ENCODE data around the gene SPCS3.
"Not testable (repeated sequence)": the region's sequence is repeated elsewhere in the genome, so short reads cannot be mapped to it uniquely, and the experiment has no call there.

SPCS3 gene

GRCh38 chr4:176324876-176325275 lies 5.1 kb downstream of the SPCS3 start:
- H3K4me1 ChIP-seq (ENCODE audit: control insufficient read depth, insufficient read depth, low read length); H3K36me3 ChIP-seq (ENCODE audit: control insufficient read depth, insufficient read depth, low read length); H3K9me3 ChIP-seq (ENCODE audit: control insufficient read depth, insufficient read depth, low read length); H3K4me3 ChIP-seq (ENCODE audit: low read depth, low read length); H3K9ac ChIP-seq (ENCODE audit: low read depth, low read length); H3K27me3 ChIP-seq (ENCODE audit: control insufficient read depth, insufficient read depth, low read length): not testable (repeated sequence)

- Histone ChIP-seq H3K4me3 (ENCODE audit: low read depth, low read length) (no peak overlapping the region), H3K27me3 (ENCODE audit: control insufficient read depth, insufficient read depth, low read length) (no peaks in the 10 kb centered on the region), H3K36me3 (ENCODE audit: control insufficient read depth, insufficient read depth, low read length) (no peaks in the 10 kb centered on the region), H3K9me3 (ENCODE audit: control insufficient read depth, insufficient read depth, low read length) (no peaks in the 10 kb centered on the region), H3K4me1 (ENCODE audit: control insufficient read depth, insufficient read depth, low read length) (no peaks in the 10 kb centered on the region), H3K9ac (ENCODE audit: low read depth, low read length) (no peak overlapping the region)
Observed at GRCh38 chr4:176333076-176333475, 13.3 kb downstream of the SPCS3 start.

- Histone ChIP-seq H3K9me3 (ENCODE audit: control insufficient read depth, insufficient read depth, low read length) (no peaks in the 10 kb centered on the region), H3K4me3 (ENCODE audit: low read depth, low read length) (no peak overlapping the region), H3K4me1 (ENCODE audit: control insufficient read depth, insufficient read depth, low read length) (no peaks in the 10 kb centered on the region), H3K9ac (ENCODE audit: low read depth, low read length) (no peak overlapping the region), H3K36me3 (ENCODE audit: control insufficient read depth, insufficient read depth, low read length) (no peaks in the 10 kb centered on the region), H3K27me3 (ENCODE audit: control insufficient read depth, insufficient read depth, low read length) (no peaks in the 10 kb centered on the region)
Observed at GRCh38 chr4:176334066-176334465, 14.3 kb downstream of the SPCS3 start.

- H3K9ac ChIP-seq (ENCODE audit: low read depth, low read length): no peak overlapping the region
- no peaks in the 10 kb centered on the region for H3K36me3 ChIP-seq (ENCODE audit: control insufficient read depth, insufficient read depth, low read length)
- H3K9me3 ChIP-seq (ENCODE audit: control insufficient read depth, insufficient read depth, low read length): no peaks in the 10 kb centered on the region
- no peaks in the 10 kb centered on the region for H3K27me3 ChIP-seq (ENCODE audit: control insufficient read depth, insufficient read depth, low read length)
- no peaks in the 10 kb centered on the region for H3K4me1 ChIP-seq (ENCODE audit: control insufficient read depth, insufficient read depth, low read length)
- no peak overlapping the region for H3K4me3 ChIP-seq (ENCODE audit: low read depth, low read length)
Observed at GRCh38 chr4:176335421-176335820, 15.7 kb downstream of the SPCS3 start.

GRCh38 chr4:176339936-176340761 lies 20.4 kb downstream of the SPCS3 start:
- Histone ChIP-seq H3K9me3 (ENCODE audit: control insufficient read depth, insufficient read depth, low read length) (peaks cover 12% of the 10 kb centered on the region), H3K36me3 (ENCODE audit: control insufficient read depth, insufficient read depth, low read length) (peaks cover 2% of the 10 kb centered on the region), H3K4me1 (ENCODE audit: control insufficient read depth, insufficient read depth, low read length) (no peaks in the 10 kb centered on the region), H3K4me3 (ENCODE audit: low read depth, low read length) (no peak overlapping the region), H3K9ac (ENCODE audit: low read depth, low read length) (no peak overlapping the region), H3K27me3 (ENCODE audit: control insufficient read depth, insufficient read depth, low read length) (no peaks in the 10 kb centered on the region)

- Histone ChIP-seq H3K27me3 (ENCODE audit: control insufficient read depth, insufficient read depth, low read length) (no peaks in the 10 kb centered on the region), H3K9ac (ENCODE audit: low read depth, low read length) (no peak overlapping the region), H3K4me1 (ENCODE audit: control insufficient read depth, insufficient read depth, low read length) (no peaks in the 10 kb centered on the region)
Observed at GRCh38 chr4:176340871-176341685, 21.3 kb downstream of the SPCS3 start.

GRCh38 chr4:176342384-176342783 lies 22.6 kb downstream of the SPCS3 start:
- H3K4me1 ChIP-seq (ENCODE audit: control insufficient read depth, insufficient read depth, low read length): no peaks in the 10 kb centered on the region
- H3K36me3 ChIP-seq (ENCODE audit: control insufficient read depth, insufficient read depth, low read length): peaks cover 2% of the 10 kb centered on the region
- H3K4me3 ChIP-seq (ENCODE audit: low read depth, low read length): no peak overlapping the region
- no peak overlapping the region for H3K9ac ChIP-seq (ENCODE audit: low read depth, low read length)
- H3K9me3 ChIP-seq (ENCODE audit: control insufficient read depth, insufficient read depth, low read length): peaks cover 12% of the 10 kb centered on the region
- no peaks in the 10 kb centered on the region for H3K27me3 ChIP-seq (ENCODE audit: control insufficient read depth, insufficient read depth, low read length)

More at GRCh38 chr4:176340871-176341685, 21.3 kb downstream of the SPCS3 start:
- Histone ChIP-seq H3K4me3 (ENCODE audit: low read depth, low read length) (no peak overlapping the region), H3K36me3 (ENCODE audit: control insufficient read depth, insufficient read depth, low read length) (peaks cover 2% of the 10 kb centered on the region), H3K9me3 (ENCODE audit: control insufficient read depth, insufficient read depth, low read length) (peaks cover 12% of the 10 kb centered on the region)

- Histone ChIP-seq H3K9me3 (ENCODE audit: control insufficient read depth, insufficient read depth, low read length) (peaks cover 12% of the 10 kb centered on the region), H3K27me3 (ENCODE audit: control insufficient read depth, insufficient read depth, low read length) (no peaks in the 10 kb centered on the region), H3K4me3 (ENCODE audit: low read depth, low read length) (no peak overlapping the region), H3K4me1 (ENCODE audit: control insufficient read depth, insufficient read depth, low read length) (no peaks in the 10 kb centered on the region), H3K9ac (ENCODE audit: low read depth, low read length) (no peak overlapping the region), H3K36me3 (ENCODE audit: control insufficient read depth, insufficient read depth, low read length) (peaks cover 2% of the 10 kb centered on the region)
Observed at GRCh38 chr4:176343286-176343685, 23.5 kb downstream of the SPCS3 start.

- not testable (repeated sequence) for H3K36me3 ChIP-seq (ENCODE audit: control insufficient read depth, insufficient read depth, low read length); H3K27me3 ChIP-seq (ENCODE audit: control insufficient read depth, insufficient read depth, low read length); H3K4me1 ChIP-seq (ENCODE audit: control insufficient read depth, insufficient read depth, low read length); H3K9ac ChIP-seq (ENCODE audit: low read depth, low read length); H3K4me3 ChIP-seq (ENCODE audit: low read depth, low read length)
- peaks cover 12% of the 10 kb centered on the region for H3K9me3 ChIP-seq (ENCODE audit: control insufficient read depth, insufficient read depth, low read length)
Observed at GRCh38 chr4:176345346-176345745, 25.6 kb downstream of the SPCS3 start.

- H3K9ac ChIP-seq (ENCODE audit: low read depth, low read length); H3K4me1 ChIP-seq (ENCODE audit: control insufficient read depth, insufficient read depth, low read length); H3K27me3 ChIP-seq (ENCODE audit: control insufficient read depth, insufficient read depth, low read length); H3K36me3 ChIP-seq (ENCODE audit: control insufficient read depth, insufficient read depth, low read length); H3K4me3 ChIP-seq (ENCODE audit: low read depth, low read length): not testable (repeated sequence)
- peaks cover 17% of the 10 kb centered on the region for H3K9me3 ChIP-seq (ENCODE audit: control insufficient read depth, insufficient read depth, low read length)
Observed at GRCh38 chr4:176346836-176347235, 27.1 kb downstream of the SPCS3 start.

GRCh38 chr4:176350671-176351070 lies 30.9 kb downstream of the SPCS3 start:
- Histone ChIP-seq H3K4me3 (ENCODE audit: low read depth, low read length) (no peak overlapping the region), H3K27me3 (ENCODE audit: control insufficient read depth, insufficient read depth, low read length) (no peaks in the 10 kb centered on the region), H3K9me3 (ENCODE audit: control insufficient read depth, insufficient read depth, low read length) (peaks cover 9% of the 10 kb centered on the region), H3K36me3 (ENCODE audit: control insufficient read depth, insufficient read depth, low read length) (no peaks in the 10 kb centered on the region), H3K9ac (ENCODE audit: low read depth, low read length) (no peak overlapping the region), H3K4me1 (ENCODE audit: control insufficient read depth, insufficient read depth, low read length) (no peaks in the 10 kb centered on the region)

- Histone ChIP-seq H3K27me3 (ENCODE audit: control insufficient read depth, insufficient read depth, low read length) (no peaks in the 10 kb centered on the region), H3K9ac (ENCODE audit: low read depth, low read length) (no peak overlapping the region), H3K4me3 (ENCODE audit: low read depth, low read length) (no peak overlapping the region), H3K36me3 (ENCODE audit: control insufficient read depth, insufficient read depth, low read length) (no peaks in the 10 kb centered on the region), H3K4me1 (ENCODE audit: control insufficient read depth, insufficient read depth, low read length) (peaks cover 25% of the 10 kb centered on the region), H3K9me3 (ENCODE audit: control insufficient read depth, insufficient read depth, low read length) (peaks cover 9% of the 10 kb centered on the region)
Observed at GRCh38 chr4:176354884-176355283, 35.1 kb downstream of the SPCS3 start.

Measured in iPS-15b (cell line).